IPS-NIHi11 (cell line): ENCODE results near the gene CAB39.

ENCODE experiments used
- DNase-seq: peaks from one replicate; pipeline ENCODE4 v3.0.0; 2012; ENCODE audit warnings: mixed read lengths, low spot score

CAB39 gene

GRCh38 chr2:230712443-230713330 is at the start of gene CAB39:
CAB39 (plus strand) TSS chr2:230712842; CDS start chr2:230760002, 47,160 bp downstream.
- DNase-seq, result peak; percentile 96

- no peak for DNase-seq
Observed at GRCh38 chr2:230664128-230664527, 48.5 kb upstream of the CAB39 start.

- no peak for DNase-seq
Observed at GRCh38 chr2:230664844-230665243, 47.8 kb upstream of the CAB39 start.

- DNase-seq, result no peak
Observed at GRCh38 chr2:230665263-230665691, 47.4 kb upstream of the CAB39 start.

- DNase-seq, result no peak
Observed at GRCh38 chr2:230666446-230666845, 46.2 kb upstream of the CAB39 start.

GRCh38 chr2:230666885-230667712 is 45.5 kb upstream of the CAB39 start:
- peak; percentile 36 for DNase-seq

GRCh38 chr2:230668184-230668938 is 44.3 kb upstream of the CAB39 start:
- peak; percentile 49 for DNase-seq

- DNase-seq, result no peak
Observed at GRCh38 chr2:230668939-230669303, 43.7 kb upstream of the CAB39 start.

- no peak for DNase-seq
Observed at GRCh38 chr2:230669386-230669950, 43.2 kb upstream of the CAB39 start.

GRCh38 chr2:230671117-230671516 is 41.5 kb upstream of the CAB39 start:
- DNase-seq, result no peak

GRCh38 chr2:230672836-230673235 is 39.8 kb upstream of the CAB39 start:
- DNase-seq, result no peak

GRCh38 chr2:230674401-230674800 is 38.2 kb upstream of the CAB39 start:
- no peak for DNase-seq

- DNase-seq, result no peak
Observed at GRCh38 chr2:230674966-230675672, 37.5 kb upstream of the CAB39 start.

GRCh38 chr2:230676546-230676945 is 36.1 kb upstream of the CAB39 start:
- DNase-seq, result no peak

GRCh38 chr2:230677201-230677946 is 35.3 kb upstream of the CAB39 start:
- no peak for DNase-seq

GRCh38 chr2:230678018-230678417 is 34.6 kb upstream of the CAB39 start:
- DNase-seq, result no peak

- DNase-seq, result no peak
Observed at GRCh38 chr2:230678451-230678850, 34.2 kb upstream of the CAB39 start.

- no peak for DNase-seq
Observed at GRCh38 chr2:230680463-230681170, 32.0 kb upstream of the CAB39 start.

- DNase-seq, result no peak
Observed at GRCh38 chr2:230681171-230681545, 31.5 kb upstream of the CAB39 start.

- DNase-seq, result no peak
Observed at GRCh38 chr2:230682546-230682945, 30.1 kb upstream of the CAB39 start.
